HEK293 (cell line): ENCODE measurements around the gene NUDT4.
A peak's percentile ranks its signal among the peaks of the same experiment; 100 is the strongest.

Source experiments
- BCL11A ChIP-seq: fragments of 450-650 bp; formaldehyde crosslinking; IDR thresholded peaks from 2 replicates; pipeline ENCODE4 v1.5.1; 2016; ENCODE audit warnings: low read depth, missing biosample characterization, missing genetic modification characterization
- BCL11B ChIP-seq: fragments of 450-650 bp; formaldehyde crosslinking; IDR thresholded peaks from 2 replicates; pipeline ENCODE4 v1.5.1; 2016; ENCODE audit warnings: low read depth, missing biosample characterization, missing genetic modification characterization
- EGR2 ChIP-seq: fragments of 450-650 bp; formaldehyde crosslinking; IDR thresholded peaks from 2 replicates; pipeline ENCODE4 v1.5.1; 2016; ENCODE audit warnings: low read depth, missing biosample characterization, missing genetic modification characterization
- KLF10 ChIP-seq: fragments of 450-650 bp; IDR thresholded peaks from 2 replicates; pipeline ENCODE4 v1.5.1; 2018; ENCODE audit warnings: missing biosample characterization, mild to moderate bottlenecking, missing genetic modification characterization
- KLF8 ChIP-seq: fragments of 450-650 bp; formaldehyde crosslinking; IDR thresholded peaks from 2 replicates; pipeline ENCODE4 v1.5.1; 2016; ENCODE audit warnings: missing biosample characterization, missing genetic modification characterization
- OSR2 ChIP-seq: fragments of 450-650 bp; formaldehyde crosslinking; IDR thresholded peaks from 2 replicates; pipeline ENCODE4 v1.5.1; 2016; ENCODE audit warnings: missing biosample characterization, missing genetic modification characterization
- SCRT2 ChIP-seq: fragments of 450-650 bp; formaldehyde crosslinking; IDR thresholded peaks from 2 replicates; pipeline ENCODE4 v1.5.1; 2016; ENCODE audit warnings: missing biosample characterization, missing genetic modification characterization
- SETDB1 ChIP-seq: IDR thresholded peaks from one replicate; pipeline ENCODE4 v1.6.1; 2017; ENCODE audit warnings: mild to moderate bottlenecking, low read length, moderate library complexity, mixed read lengths; ENCODE audit not compliant: insufficient read length
- SP3 ChIP-seq: fragments of 450-650 bp; formaldehyde crosslinking; IDR thresholded peaks from 2 replicates; pipeline ENCODE4 v1.5.1; 2016; ENCODE audit warnings: missing biosample characterization, missing genetic modification characterization
- ZBTB6 ChIP-seq: fragments of 450-650 bp; formaldehyde crosslinking; IDR thresholded peaks from 2 replicates; pipeline ENCODE4 v1.5.1; 2017; ENCODE audit warnings: missing biosample characterization, missing genetic modification characterization
- ZFP37 ChIP-seq: fragments of 450-650 bp; formaldehyde crosslinking; IDR thresholded peaks from 2 replicates; pipeline ENCODE4 v1.5.1; 2016; ENCODE audit warnings: missing biosample characterization, missing genetic modification characterization
- ZFP41 ChIP-seq: fragments of 450-650 bp; formaldehyde crosslinking; IDR thresholded peaks from 2 replicates; pipeline ENCODE4 v1.5.1; 2016; ENCODE audit warnings: missing biosample characterization, missing genetic modification characterization, borderline replicate concordance
- ZFP69B ChIP-seq: fragments of 450-650 bp; formaldehyde crosslinking; IDR thresholded peaks from 2 replicates; pipeline ENCODE4 v1.5.1; 2016; ENCODE audit warnings: missing biosample characterization, missing genetic modification characterization
- ZIC2 ChIP-seq: fragments of 450-650 bp; formaldehyde crosslinking; IDR thresholded peaks from 2 replicates; pipeline ENCODE4 v1.5.1; 2016; ENCODE audit warnings: missing biosample characterization, missing genetic modification characterization
- ZNF211 ChIP-seq: fragments of 450-650 bp; formaldehyde crosslinking; IDR thresholded peaks from 2 replicates; pipeline ENCODE4 v1.5.1; 2016; ENCODE audit warnings: low read depth, missing biosample characterization, missing genetic modification characterization
- ZNF266 ChIP-seq: fragments of 450-650 bp; formaldehyde crosslinking; IDR thresholded peaks from 2 replicates; pipeline ENCODE4 v1.5.1; 2016; ENCODE audit warnings: missing biosample characterization, missing genetic modification characterization, low read depth
- ZNF37A ChIP-seq: fragments of 450-650 bp; IDR thresholded peaks from 2 replicates; pipeline ENCODE4 v1.5.1; 2018; ENCODE audit warnings: missing biosample characterization, missing genetic modification characterization
- ZNF473 ChIP-seq: fragments of 450-650 bp; formaldehyde crosslinking; IDR thresholded peaks from 2 replicates; pipeline ENCODE4 v1.5.1; 2017; ENCODE audit warnings: missing biosample characterization, missing genetic modification characterization
- ZNF529 ChIP-seq: fragments of 450-650 bp; formaldehyde crosslinking; IDR thresholded peaks from 2 replicates; pipeline ENCODE4 v1.5.1; 2017; ENCODE audit warnings: missing genetic modification characterization, missing biosample characterization; ENCODE audit not compliant: insufficient replicate concordance
- ZNF530 ChIP-seq: fragments of 450-650 bp; formaldehyde crosslinking; IDR thresholded peaks from 2 replicates; pipeline ENCODE4 v1.5.1; 2016; ENCODE audit warnings: low read depth, missing biosample characterization, missing genetic modification characterization
- ZNF544 ChIP-seq: fragments of 450-650 bp; formaldehyde crosslinking; IDR thresholded peaks from 2 replicates; pipeline ENCODE4 v1.5.0; 2017; ENCODE audit warnings: missing biosample characterization, missing genetic modification characterization
- ZNF561 ChIP-seq: fragments of 450-650 bp; IDR thresholded peaks from 2 replicates; pipeline ENCODE4 v1.5.1; 2018; ENCODE audit warnings: missing biosample characterization, missing genetic modification characterization, borderline replicate concordance
- TF ChIP-seq, protein P1 (sequence below): fragments of 450-650 bp; formaldehyde crosslinking; IDR thresholded peaks from 2 replicates; pipeline ENCODE4 v1.5.1; 2017; ENCODE audit warnings: missing biosample characterization, mild to moderate bottlenecking, missing genetic modification characterization, moderate library complexity
- TF ChIP-seq, protein P2 (sequence below): fragments of 450-650 bp; formaldehyde crosslinking; IDR thresholded peaks from 2 replicates; pipeline ENCODE4 v1.5.1; 2016; ENCODE audit warnings: missing biosample characterization, missing genetic modification characterization
- TF ChIP-seq, protein P3 (sequence below): fragments of 450-650 bp; formaldehyde crosslinking; IDR thresholded peaks from 2 replicates; pipeline ENCODE4 v1.5.1; 2016; ENCODE audit warnings: missing biosample characterization, missing genetic modification characterization, borderline replicate concordance
- TF ChIP-seq, protein P4 (sequence below): fragments of 450-650 bp; formaldehyde crosslinking; optimal IDR thresholded peaks from 2 replicates; pipeline ENCODE3; 2016; ENCODE audit warnings: missing biosample characterization, mild to moderate bottlenecking, missing genetic modification characterization
- TF ChIP-seq, protein P5 (sequence below): fragments of 450-650 bp; formaldehyde crosslinking; IDR thresholded peaks from 2 replicates; pipeline ENCODE4 v1.5.1; 2016; ENCODE audit warnings: missing biosample characterization, missing genetic modification characterization

NUDT4 gene

DNA sequence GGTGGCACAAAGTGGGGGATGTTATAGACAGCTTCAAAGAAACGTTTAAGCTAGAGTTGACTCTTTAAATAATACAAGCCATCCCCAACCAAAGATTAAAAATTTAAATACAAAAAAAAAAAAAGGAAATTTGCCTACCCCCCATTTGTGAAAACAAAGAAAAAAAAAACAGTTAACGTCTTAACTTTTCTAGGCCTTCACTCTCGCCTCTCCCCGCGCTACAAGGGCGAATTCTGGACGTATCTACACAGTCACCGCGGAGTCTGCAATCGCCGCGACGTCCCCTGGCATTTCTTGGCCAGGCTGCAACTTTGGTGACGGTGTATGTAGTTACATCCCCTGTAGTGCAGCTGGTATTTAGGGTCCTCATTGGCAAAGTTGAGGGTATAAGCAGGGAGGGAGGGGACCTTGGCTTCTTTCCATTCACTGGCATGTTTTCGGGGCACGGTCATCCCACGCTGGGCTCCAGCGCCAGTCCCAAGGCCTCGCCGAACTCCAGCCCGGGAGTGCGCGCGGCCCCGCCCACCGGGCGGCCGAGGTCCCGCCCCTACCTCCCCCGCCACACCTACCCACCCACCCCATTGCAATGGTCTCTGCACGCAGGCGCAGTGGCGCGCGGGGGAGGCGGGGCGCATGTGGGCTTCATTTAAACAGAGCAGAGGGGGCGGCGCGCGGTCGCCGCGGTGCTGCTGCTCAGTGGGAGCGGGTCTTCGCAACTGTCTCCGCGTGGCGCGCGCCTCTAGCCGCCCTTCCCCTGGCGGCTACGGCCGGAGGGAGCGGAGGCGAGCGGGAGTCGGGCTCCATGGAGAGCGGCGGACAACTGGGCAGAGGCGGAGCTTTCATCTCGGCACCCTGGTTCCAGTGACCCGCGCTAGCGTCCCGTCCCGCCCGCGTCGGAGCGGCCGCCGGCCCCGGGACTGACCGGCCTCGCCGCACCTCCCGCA lies at the start of gene NUDT4 (continued):
- no peak for TF ChIP-seq ZNF561 (tag by site-specific recombination)
- TF ChIP-seq ZNF544 (tag by site-specific recombination), result no peak
- TF ChIP-seq SCRT2 (tag by site-specific recombination), result no peak
- TF ChIP-seq ZBTB6 (tag by site-specific recombination), result peak; percentile 93
- TF ChIP-seq ZFP37, result 0 out of 2 replicates have a peak, but pooled peaks have one; percentile 37
- no peak for TF ChIP-seq ZFP69B (tag by site-specific recombination)
- TF ChIP-seq, protein P1, sequence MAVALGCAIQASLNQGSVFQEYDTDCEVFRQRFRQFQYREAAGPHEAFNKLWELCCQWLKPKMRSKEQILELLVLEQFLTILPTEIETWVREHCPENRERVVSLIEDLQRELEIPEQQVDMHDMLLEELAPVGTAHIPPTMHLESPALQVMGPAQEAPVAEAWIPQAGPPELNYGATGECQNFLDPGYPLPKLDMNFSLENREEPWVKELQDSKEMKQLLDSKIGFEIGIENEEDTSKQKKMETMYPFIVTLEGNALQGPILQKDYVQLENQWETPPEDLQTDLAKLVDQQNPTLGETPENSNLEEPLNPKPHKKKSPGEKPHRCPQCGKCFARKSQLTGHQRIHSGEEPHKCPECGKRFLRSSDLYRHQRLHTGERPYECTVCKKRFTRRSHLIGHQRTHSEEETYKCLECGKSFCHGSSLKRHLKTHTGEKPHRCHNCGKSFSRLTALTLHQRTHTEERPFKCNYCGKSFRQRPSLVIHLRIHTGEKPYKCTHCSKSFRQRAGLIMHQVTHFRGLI (tag by site-specific recombination), result no peak
- TF ChIP-seq SP3 (tag by site-specific recombination), result peak; percentile 81
- TF ChIP-seq ZIC2, result peak; percentile 51
- no peak for TF ChIP-seq ZNF37A (tag by site-specific recombination)
- TF ChIP-seq, protein P2, sequence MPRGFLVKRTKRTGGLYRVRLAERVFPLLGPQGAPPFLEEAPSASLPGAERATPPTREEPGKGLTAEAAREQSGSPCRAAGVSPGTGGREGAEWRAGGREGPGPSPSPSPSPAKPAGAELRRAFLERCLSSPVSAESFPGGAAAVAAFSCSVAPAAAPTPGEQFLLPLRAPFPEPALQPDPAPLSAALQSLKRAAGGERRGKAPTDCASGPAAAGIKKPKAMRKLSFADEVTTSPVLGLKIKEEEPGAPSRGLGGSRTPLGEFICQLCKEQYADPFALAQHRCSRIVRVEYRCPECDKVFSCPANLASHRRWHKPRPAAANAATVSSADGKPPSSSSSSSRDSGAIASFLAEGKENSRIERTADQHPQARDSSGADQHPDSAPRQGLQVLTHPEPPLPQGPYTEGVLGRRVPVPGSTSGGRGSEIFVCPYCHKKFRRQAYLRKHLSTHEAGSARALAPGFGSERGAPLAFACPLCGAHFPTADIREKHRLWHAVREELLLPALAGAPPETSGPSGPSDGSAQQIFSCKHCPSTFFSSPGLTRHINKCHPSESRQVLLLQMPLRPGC (tag by site-specific recombination), result no peak
- TF ChIP-seq, protein P3, sequence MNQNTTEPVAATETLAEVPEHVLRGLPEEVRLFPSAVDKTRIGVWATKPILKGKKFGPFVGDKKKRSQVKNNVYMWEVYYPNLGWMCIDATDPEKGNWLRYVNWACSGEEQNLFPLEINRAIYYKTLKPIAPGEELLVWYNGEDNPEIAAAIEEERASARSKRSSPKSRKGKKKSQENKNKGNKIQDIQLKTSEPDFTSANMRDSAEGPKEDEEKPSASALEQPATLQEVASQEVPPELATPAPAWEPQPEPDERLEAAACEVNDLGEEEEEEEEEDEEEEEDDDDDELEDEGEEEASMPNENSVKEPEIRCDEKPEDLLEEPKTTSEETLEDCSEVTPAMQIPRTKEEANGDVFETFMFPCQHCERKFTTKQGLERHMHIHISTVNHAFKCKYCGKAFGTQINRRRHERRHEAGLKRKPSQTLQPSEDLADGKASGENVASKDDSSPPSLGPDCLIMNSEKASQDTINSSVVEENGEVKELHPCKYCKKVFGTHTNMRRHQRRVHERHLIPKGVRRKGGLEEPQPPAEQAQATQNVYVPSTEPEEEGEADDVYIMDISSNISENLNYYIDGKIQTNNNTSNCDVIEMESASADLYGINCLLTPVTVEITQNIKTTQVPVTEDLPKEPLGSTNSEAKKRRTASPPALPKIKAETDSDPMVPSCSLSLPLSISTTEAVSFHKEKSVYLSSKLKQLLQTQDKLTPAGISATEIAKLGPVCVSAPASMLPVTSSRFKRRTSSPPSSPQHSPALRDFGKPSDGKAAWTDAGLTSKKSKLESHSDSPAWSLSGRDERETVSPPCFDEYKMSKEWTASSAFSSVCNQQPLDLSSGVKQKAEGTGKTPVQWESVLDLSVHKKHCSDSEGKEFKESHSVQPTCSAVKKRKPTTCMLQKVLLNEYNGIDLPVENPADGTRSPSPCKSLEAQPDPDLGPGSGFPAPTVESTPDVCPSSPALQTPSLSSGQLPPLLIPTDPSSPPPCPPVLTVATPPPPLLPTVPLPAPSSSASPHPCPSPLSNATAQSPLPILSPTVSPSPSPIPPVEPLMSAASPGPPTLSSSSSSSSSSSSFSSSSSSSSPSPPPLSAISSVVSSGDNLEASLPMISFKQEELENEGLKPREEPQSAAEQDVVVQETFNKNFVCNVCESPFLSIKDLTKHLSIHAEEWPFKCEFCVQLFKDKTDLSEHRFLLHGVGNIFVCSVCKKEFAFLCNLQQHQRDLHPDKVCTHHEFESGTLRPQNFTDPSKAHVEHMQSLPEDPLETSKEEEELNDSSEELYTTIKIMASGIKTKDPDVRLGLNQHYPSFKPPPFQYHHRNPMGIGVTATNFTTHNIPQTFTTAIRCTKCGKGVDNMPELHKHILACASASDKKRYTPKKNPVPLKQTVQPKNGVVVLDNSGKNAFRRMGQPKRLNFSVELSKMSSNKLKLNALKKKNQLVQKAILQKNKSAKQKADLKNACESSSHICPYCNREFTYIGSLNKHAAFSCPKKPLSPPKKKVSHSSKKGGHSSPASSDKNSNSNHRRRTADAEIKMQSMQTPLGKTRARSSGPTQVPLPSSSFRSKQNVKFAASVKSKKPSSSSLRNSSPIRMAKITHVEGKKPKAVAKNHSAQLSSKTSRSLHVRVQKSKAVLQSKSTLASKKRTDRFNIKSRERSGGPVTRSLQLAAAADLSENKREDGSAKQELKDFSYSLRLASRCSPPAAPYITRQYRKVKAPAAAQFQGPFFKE (tag by site-specific recombination), result no peak
- TF ChIP-seq OSR2, result no peak
- TF ChIP-seq ZNF529 (tag by site-specific recombination), result no peak
- no peak for TF ChIP-seq ZNF266
- TF ChIP-seq, protein P4, sequence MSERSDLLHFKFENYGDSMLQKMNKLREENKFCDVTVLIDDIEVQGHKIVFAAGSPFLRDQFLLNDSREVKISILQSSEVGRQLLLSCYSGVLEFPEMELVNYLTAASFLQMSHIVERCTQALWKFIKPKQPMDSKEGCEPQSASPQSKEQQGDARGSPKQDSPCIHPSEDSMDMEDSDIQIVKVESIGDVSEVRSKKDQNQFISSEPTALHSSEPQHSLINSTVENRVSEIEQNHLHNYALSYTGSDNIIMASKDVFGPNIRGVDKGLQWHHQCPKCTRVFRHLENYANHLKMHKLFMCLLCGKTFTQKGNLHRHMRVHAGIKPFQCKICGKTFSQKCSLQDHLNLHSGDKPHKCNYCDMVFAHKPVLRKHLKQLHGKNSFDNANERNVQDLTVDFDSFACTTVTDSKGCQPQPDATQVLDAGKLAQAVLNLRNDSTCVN (tag by site-specific recombination), result peak; percentile 96
- TF ChIP-seq, protein P5, sequence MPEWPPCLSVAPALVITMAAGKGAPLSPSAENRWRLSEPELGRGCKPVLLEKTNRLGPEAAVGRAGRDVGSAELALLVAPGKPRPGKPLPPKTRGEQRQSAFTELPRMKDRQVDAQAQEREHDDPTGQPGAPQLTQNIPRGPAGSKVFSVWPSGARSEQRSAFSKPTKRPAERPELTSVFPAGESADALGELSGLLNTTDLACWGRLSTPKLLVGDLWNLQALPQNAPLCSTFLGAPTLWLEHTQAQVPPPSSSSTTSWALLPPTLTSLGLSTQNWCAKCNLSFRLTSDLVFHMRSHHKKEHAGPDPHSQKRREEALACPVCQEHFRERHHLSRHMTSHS (tag by site-specific recombination), result no peak
- TF ChIP-seq EGR2 (tag by site-specific recombination), result peak; percentile 88; the same call in 1 of the 2 replicates
- TF ChIP-seq SETDB1, result no peak
- no peak for TF ChIP-seq ZFP41 (tag by site-specific recombination)
- TF ChIP-seq ZNF530, result no peak
- peak; percentile 81 for TF ChIP-seq KLF8
- no peak for TF ChIP-seq ZNF211 (tag by site-specific recombination)
- no peak for TF ChIP-seq ZNF473 (tag by site-specific recombination)
- TF ChIP-seq BCL11A (tag by site-specific recombination), result no peak
- no peak for TF ChIP-seq BCL11B (tag by site-specific recombination)
- peak; percentile 62; the same call in 1 of the 2 replicates for TF ChIP-seq KLF10 (tag by site-specific recombination)
